Caki2 (cell line): ENCODE results near the gene PDE4B. TPM values are rescaled to one million over a fixed set of nuclear protein-coding genes. Genes with fewer than 3 reads are reported as not detected.
"Not testable (repeated sequence)": the region's sequence is repeated elsewhere in the genome, so short reads cannot be mapped to it uniquely, and the experiment has no call there.

Experiments
- DNase-seq: peaks from one replicate; pipeline ENCODE4 v3.0.0-alpha.2; 2015; ENCODE audit warnings: low read depth
- in situ Hi-C: cut with HindIII; loops from 2 replicates; pipeline ENCODE4 v1.10.0; 2016; ENCODE audit warnings: low sequenced_read_pairs, low pct_unique_long_range_greater_than_20kb, mixed read lengths
- total RNA-seq: library from RNA; depleted of rRNA; stranded (reverse); fragments of >200 nt; shearing (Covaris generic); gene quantifications from 2 replicates; pipeline ENCODE4 v1.2.3, GENCODE V29; 2014; ENCODE audit warnings: low replicate concordance

The PDE4B gene
- total RNA-seq, 1 experiment from 2014 or later: not detected

DNA sequence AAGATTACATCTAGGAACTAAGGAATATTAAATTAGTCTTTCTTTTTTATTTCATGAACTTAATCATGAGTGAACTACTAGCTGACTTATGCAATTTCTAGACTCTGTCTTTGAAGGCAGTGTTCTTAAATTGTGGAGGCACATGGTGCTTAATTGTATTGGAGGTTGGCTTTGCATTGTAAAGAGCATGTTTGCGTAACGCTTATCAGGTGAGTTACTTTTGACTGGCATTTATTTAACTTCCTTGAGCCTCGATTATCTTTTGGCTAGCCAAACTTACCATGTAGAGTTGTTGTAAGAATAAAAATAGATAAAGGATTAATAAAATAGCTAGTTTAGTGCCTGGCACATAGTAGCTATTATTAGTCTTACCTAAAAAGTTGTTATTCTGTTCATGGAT, 262.4 kb downstream of the PDE4B start:
- in situ Hi-C loops: no loop called here

DNA sequence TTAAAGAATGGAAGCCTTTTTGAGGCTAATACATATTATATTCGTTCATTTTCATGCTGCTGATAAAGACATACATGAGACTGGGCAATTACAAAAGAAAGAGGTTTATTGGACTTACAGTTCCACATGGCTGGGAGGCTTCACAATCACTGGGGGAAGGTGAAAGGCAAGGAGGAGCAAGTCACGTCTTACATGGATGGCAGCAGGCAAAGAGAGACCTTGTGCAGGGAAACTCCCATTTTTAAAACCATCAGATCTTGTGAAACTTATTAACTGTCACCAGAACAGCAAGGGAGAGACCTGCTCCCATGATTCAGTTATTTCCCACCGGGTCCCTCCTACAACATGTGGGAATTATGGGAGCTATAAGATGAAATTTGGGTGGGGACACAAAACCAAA, 264.8 kb downstream of the PDE4B start:
- DNase-seq, in situ Hi-C loops: not testable (repeated sequence)

More for the DNA sequence above, 262.4 kb downstream of the PDE4B start:
- DNase-seq: no peak

DNA sequence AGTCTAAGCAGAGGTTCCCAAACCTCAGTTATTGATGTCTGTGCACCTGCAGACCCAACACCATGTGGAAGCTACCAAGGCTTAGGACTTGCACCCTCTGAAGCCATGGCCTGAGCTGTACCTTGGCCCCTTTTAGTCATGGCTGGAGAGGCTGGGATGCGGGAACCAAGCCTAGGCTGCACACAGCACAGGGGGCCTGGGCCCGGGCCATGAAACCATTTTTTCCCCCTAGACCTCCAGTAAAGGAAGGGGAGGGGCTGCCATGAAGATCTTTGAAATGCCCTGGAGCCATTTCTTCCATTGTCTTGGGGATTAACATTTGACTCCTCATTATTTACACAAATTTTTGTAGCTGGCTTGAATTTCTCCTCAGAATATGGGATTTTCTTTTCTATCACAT, 265.9 kb downstream of the PDE4B start:
- in situ Hi-C loops: no loop called here

DNA sequence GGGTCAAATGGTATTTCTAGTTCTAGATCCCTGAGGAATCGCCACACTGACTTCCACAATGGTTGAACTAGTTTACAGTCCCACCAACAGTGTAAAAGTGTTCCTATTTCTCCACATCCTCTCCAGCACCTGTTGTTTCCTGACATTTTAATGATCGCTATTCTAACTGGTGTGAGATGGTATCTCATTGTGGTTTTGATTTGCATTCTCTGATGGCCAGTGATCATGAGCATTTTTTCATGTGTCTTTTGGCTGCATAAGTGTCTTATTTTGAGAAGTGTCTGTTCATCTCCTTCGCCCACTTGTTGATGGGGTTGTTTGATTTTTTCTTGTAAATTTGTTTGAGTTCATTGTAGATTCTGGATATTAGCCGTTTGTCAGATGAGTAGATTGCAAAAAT, 274.5 kb downstream of the PDE4B start:
- in situ Hi-C loops, DNase-seq: not testable (repeated sequence)

More for the DNA sequence above, 265.9 kb downstream of the PDE4B start:
- DNase-seq: no peak

DNA sequence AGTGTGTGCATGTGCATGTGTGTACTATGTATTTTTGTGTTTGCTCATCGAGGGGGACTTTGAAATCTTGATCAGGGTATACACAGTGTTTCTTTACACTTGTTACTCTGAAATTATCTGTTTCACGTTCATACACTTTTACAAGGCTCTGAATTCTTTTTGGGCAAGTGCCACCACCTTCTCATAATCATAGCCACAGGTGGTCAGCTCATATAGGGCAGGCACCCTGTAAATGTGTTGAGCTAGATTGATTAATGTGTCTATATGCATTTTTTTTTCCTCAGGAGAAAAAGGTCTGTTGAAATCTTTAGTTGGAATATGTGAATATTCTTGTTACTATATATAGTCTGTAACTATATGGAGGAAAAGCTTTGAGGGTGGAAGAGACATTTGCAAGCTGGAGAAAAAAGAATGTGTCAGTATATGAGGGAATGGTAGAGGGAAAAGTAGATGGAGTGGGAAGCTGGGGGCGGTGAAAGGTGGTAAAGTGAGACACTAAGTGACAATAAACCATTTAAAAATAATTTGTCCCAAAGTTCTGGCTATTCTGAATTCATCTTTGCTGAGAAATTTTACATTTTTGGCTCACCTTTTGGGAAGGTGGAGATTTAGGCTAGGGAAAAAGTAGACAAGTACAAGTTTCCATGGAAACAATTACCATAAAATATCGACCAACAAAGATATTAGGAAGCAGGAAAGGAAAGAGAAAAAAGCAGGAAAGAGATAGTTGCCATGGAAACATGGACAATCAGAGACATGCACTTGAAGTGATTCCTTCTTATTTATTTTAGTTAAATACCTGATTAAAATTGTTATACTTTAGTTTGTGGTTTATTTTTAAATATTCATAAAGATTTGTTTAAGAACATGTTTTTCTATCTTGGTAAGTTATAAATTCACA, 277.5 kb downstream of the PDE4B start:
- in situ Hi-C loops: no loop called here
- no peak for DNase-seq

DNA sequence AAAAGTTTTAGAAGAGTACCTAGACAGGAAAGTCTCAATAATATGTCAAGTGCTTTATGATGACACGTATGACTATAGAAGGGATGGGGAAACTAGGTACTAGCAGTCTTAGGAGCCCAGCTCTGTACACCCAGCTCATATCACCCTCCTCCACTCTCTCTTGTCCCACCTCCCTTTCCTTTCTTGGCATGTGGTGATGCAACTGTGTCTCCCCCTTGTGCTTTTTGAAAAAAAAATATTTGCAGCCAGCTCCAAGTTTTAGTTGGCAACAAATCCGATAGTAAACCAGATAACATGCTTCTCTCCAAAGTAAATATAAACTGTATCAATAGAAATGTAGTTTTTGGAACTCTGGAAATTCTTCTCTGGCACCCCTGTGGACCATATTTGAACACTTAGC, 280.7 kb downstream of the PDE4B start:
- DNase-seq: no peak
- in situ Hi-C loops: no loop called here

DNA sequence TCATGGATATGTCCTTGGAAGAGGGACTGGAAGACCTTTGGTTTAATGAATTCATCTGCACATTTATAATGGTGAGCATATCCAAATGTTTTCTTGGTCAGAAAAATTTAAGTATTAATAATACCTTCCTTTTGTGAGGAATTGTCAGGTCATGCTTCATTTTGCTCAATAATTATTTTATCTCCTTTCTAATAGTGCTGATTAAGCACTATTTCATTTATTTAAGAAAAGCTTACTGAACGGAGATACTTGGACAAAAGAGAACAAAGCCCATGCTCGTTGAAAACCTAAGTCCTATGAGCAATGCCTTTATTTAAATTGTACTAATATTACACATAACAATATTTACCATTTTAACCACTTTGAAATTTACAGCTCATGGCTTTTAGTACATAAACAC, 281.5 kb downstream of the PDE4B start:
- in situ Hi-C loops: no loop called here
- no peak for DNase-seq

DNA sequence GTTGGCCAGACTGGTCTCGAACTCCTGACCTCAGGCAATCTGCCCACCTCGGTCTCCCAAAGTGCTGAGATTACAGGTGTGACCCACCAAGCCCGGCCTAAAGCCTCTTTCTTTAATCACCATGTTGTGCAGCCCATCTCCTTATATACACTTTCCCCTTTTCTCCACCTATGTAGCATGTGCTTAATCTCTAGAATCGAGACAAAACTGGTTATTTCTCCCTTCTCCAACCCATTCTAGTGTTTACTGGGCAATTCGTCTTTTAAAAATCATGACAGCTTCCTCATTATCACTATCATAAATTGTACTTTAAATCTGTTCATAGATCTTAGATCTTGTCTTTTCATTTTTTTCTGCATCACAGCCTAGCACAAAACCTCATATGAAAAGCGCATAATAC, 285.7 kb downstream of the PDE4B start:
- DNase-seq: no peak
- in situ Hi-C loops: no loop called here

DNA sequence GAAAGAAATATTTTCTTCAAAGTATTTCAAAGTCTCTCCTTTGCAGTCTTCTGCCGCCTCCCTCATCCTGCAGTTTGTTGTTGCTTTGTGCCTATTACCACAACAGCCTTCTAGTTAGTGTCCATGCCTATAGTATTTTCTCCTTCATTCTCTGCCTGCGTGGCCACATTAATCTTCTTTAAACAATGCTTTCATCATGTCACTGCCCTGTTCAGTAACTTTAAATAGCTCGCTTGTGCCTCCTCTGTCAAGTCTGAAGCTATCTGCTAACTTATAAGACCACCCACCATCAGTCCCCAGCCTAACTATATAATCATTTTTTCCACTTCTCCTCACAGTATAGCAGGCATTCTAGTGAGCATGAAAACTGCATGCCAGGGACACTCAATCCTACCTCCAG, 290.3 kb downstream of the PDE4B start:
- DNase-seq: no peak
- in situ Hi-C loops: no loop called here

DNA sequence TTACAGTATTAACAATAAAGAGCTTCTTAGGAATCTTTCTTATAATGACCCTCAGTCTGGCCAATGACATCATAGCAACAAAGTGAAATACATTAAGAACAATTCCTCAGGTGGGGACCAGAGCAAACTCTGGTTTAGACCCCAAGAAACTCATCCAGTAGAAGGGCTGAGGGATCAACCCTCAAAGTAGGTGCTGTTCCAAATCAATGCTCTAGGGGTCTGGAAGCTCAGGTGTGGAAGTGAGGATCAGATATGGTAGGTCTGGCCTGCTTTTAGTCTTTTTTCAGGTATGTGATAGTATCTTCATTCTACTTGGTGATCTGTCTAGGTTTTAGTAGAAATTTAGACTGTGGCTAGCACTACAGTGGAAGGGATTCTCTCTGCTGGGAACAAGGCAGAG, 291.7 kb downstream of the PDE4B start:
- no peak for DNase-seq

DNA sequence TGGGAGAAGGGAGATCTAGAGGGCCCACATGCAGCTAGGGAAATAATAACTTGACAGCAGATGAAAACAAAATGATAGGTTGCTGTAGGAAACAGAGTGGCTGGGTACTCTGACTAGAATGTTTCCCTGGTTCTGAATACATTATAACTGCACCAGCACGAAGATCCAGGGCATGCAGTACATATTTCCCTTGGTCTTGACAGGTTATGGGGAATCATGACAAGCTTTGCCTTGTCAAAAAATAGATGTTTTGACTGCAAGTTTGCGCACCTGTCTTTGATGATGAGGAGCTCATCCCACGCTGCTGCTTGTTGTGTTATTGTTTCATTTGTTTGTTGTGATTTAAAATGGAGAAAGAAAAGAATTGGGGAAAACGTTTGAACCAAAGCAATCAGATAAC, 292.9 kb downstream of the PDE4B start:
- no peak for DNase-seq
- in situ Hi-C loops: no loop called here

More for the DNA sequence above, 291.7 kb downstream of the PDE4B start:
- in situ Hi-C loops: no loop called here

DNA sequence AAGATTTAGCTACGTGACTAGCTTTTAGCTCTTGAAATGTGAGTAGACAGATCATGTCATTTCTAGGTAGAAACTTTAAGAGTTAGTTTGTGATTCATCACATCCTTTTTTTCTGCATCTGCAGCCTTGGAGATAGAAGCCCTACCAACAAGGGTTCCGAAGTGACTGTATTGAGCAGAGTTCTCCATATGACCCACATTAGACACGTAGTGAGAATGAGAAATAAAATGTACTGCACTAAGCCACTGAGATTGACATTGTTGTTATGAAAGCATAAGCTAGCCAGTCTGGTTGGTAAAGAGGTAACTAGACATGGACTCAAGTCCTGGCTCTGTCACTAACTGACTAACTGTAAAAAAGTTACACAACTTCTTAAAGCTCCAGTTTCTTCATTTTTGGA, 296.1 kb downstream of the PDE4B start:
- in situ Hi-C loops: no loop called here
- no peak for DNase-seq

DNA sequence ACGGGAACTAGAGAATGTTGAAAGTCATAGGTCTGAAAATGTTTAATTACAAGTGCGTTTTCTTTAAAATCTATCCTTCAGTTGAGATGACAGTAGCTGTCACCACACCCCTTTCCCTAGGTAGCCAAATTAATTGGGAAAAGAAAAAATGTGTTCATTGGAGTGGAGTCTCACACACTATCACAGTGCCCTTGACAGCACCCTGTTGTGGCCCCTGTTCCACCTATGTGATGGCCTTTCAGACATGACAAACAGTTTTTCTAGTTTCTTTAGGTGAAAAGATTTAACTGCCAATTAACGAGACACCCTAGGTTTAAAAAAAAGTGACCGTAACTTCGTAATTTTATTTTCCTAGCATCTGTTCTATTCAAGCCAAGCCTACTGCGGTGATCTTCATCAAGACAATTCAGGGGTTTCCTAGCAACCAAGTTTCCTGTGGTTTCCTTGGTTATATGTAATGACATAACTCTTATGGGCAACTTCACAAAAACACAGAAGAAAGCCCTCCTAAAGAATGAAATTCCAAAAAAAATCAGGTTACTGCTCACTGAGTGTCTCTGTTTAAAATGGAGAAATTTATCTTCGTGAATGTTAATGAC, 298.3 kb downstream of the PDE4B start:
- in situ Hi-C loops: no loop called here
- no peak for DNase-seq

DNA sequence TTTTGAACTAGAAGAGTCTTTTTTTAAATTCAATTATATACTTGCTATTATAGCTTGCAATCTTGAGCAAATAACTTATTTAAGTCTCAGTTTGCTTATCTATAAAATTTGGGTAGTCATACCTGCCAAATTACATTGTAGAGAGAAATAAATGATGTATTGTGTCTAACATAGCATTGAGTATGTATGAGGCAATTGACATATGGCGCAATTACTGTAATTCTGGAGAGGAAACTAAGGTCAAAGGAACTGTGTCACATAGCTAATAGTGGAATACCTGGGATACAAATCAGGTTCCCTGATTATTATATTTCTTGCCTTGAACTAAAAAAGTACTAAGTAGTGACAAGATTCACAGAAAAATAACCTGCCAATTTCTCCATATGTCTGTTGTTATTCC, 302.5 kb downstream of the PDE4B start:
- no peak for DNase-seq
- in situ Hi-C loops: no loop called here

DNA sequence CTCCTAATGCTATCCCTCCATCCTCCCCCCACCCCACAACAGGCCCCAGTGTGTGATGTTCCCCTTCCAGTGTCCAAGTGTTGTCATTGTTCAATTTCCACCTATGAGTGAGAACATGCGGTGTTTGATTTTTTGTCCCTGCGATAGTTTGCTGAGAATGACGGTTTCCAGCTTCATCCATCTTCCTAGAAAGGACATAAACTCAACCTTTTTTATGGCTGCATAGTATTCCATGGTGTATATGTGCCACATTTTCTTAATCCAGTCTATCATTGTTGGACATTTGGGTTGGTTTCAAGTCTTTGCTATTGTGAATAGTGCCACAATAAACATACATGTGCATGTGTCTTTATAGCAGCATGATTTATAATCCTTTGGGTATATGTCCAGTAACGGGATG, 308.3 kb downstream of the PDE4B start:
- in situ Hi-C loops: not testable (repeated sequence)

DNA sequence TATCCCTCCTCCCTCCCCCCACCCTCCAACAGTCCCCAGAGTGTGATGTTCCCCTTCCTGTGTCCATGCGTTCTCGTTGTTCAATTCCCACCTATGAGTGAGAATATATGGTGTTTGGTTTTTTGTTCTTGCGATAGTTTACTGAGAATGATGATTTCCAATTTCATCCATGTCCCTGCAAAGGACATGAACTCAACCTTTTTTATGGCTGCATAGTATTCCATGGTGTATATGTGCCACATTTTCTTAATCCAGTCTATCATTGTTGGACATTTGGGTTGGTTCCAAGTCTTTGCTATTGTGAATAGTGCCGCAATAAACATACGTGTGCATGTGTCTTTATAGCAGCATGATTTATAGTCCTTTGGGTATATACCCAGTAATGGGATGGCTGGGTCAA, 311.4 kb downstream of the PDE4B start:
- DNase-seq, in situ Hi-C loops: not testable (repeated sequence)

More for the DNA sequence above, 308.3 kb downstream of the PDE4B start:
- DNase-seq: not testable (repeated sequence)

DNA sequence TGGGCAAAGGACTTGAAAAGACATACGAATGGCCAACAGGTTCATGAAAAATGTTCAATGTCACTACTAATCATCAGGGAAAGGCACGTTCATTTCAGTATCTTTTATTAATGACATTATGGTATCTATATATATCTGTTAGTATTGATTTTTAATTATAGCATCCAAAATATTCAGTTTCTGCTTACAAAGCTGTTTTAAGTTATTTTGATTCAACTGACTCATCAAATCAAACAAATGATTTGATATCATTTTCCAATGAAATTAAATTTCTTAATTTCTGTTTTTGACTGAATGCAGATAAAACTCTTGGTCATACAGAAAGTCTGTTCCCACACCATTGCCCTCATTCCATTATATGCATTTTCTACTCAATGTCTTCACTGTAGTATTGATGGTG, 315.9 kb downstream of the PDE4B start:
- in situ Hi-C loops: no loop called here
- no peak for DNase-seq

DNA sequence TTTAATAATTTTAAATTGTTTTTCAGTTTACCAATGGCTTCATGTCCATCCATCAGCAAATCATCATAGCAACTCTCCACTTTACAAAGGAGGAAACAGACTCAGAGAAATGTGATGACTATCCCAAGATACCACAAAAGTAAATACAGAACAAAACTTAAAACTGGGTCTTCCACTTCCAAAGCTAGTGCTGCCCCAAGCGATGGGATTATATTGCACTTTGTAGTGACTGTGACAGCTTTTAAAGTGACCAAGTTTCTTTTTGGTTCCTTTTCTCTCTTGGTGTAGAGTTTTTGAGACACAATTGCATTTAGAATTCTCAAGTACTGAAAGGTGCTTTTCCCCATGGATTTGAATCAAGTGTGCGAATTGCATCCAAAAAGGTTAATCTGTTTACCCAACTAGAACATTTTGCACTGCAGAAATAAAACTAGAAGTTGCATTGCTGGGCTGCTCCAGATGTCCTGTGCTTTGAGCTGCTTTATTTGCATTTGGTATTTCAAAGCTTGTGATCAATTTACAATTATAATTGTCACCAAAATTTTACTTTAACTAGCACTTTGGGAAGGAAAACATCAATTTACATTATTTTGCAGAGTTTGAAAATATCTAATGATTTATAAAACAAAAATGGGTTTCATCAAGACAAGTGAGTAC, 320.2 kb downstream of the PDE4B start:
- in situ Hi-C loops: no loop called here
- no peak for DNase-seq

DNA sequence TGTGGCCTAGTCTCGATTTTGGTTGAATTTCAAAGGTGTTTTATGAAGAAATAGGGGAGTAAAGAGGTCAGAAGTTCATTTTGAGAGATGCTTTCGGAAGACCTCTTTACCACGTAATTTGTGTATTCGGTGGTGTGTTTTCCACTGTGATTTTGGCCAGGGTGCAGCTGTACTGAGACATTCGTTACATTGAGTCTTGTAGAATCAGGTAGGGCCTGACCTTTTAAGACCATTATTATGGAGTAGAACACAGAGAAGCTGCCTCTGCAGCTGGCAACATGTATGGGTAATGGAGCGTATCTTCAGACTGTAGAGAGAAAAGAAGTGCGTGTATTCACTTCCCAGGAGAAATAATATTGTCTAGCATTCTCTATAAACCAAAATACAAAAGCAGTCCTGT, 326.5 kb downstream of the PDE4B start:
- DNase-seq: no peak
- in situ Hi-C loops: no loop called here
